Measurements from ENCODE around the gene UTP20. TPM values are rescaled to one million over a fixed set of nuclear protein-coding genes. Genes with fewer than 3 reads are reported as not detected.
"Not testable (repeated sequence)": the region's sequence is repeated elsewhere in the genome, so short reads cannot be mapped to it uniquely, and the experiment has no call there.

The UTP20 gene
- polyA plus RNA-seq, 1 of the 3 experiments (the other 2 are of a cell fraction), result 5.7 TPM

DNA sequence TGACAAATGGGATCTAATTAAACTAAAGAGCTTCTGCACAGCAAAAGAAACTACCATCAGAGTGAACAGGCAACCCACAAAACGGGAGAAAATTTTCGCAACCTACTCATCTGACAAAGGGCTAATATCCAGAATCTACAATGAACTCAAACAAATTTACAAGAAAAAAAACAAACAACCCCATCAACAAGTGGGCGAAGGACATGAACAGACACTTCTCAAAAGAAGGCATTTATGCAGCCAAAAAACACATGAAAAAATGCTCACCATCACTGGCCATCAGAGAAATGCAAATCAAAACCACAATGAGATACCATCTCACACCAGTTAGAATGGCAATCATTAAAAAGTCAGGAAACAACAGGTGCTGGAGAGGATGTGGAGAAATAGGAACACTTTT, 111.3 kb downstream of the UTP20 start:
- WGBS (ENCODE audit: low lambda C conversion rate), result 60% methylated on average over 3 of the region's 3 CpGs
- DNase-seq; POLR2A ChIA-PET; H3K27me3 ChIP-seq (ENCODE audit: insufficient read depth); H3K27ac ChIP-seq (ENCODE audit: low read depth in 2 of 2, low read length in 1 of 2); H3F3A ChIP-seq (replicated peaks; ENCODE audit: insufficient read depth); H3K4me3 ChIP-seq (ENCODE audit: low read depth in 2 of 2, low read length in 1 of 2); H3K9ac ChIP-seq; H3K9me2 ChIP-seq; CTCF ChIA-PET; H2AFZ ChIP-seq (ENCODE audit: low read depth); H4K20me1 ChIP-seq (ENCODE audit: insufficient read depth); H3K4me1 ChIP-seq (ENCODE audit: control insufficient read depth in 1 of 2, insufficient read depth in 2 of 2, low read depth in 1 of 2, low read length in 1 of 2); H3K4me2 ChIP-seq; H3K9me3 ChIP-seq: not testable (repeated sequence)
- Histone ChIP-seq H3K36me3 (replicated peaks in 1 of 2; ENCODE audit: control insufficient read depth in 1 of 2, insufficient read depth in 2 of 2, low read length in 1 of 2) (peaks cover 46 to 53% of the 10 kb centered on the region in 2 experiments), H3K79me2 (ENCODE audit: insufficient read depth) (peaks cover 37% of the 10 kb centered on the region; the same call in 1 of the 2 replicates)

DNA sequence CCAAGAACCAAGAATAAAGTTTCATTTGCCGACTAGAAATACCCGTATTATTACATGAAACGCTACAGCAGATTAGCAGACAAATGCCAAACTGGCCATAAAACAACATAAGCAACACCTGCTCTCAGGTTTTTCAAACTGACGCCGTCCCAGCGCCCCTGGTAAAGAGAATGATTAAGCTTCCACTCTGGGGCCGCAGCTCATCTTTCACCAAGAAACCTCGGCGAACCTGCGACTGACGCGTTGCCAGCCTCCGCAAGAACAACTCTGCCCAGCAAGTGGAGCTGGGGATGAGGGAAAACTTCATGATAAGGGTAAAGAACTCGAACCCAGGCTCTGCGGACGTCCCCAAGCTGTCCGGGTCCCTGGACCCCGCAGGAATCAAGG, 127.1 kb downstream of the UTP20 start:
- peak overlapping the region; percentile 82 for H3K9ac ChIP-seq
- H3K27ac ChIP-seq (ENCODE audit: low read depth in 2 of 2, low read length in 1 of 2), result peak overlapping the region; percentile 90 to 97
- H3K4me3 ChIP-seq (ENCODE audit: low read depth in 2 of 2, low read length in 1 of 2), result peak overlapping the region; percentile 84 to 96
- WGBS (ENCODE audit: low lambda C conversion rate), result 1% methylated on average over 10 of the region's 18 CpGs
- POLR2A ChIA-PET, result no interaction called here
- peak overlapping the region; percentile 78 for H3K4me2 ChIP-seq
- H3K4me1 ChIP-seq (ENCODE audit: control insufficient read depth in 1 of 2, insufficient read depth in 2 of 2, low read depth in 1 of 2, low read length in 1 of 2), result peaks cover 6 to 9% of the 10 kb centered on the region in 2 experiments; a peak in 3 of 4 replicates
- H3F3A ChIP-seq (replicated peaks; ENCODE audit: insufficient read depth), result peaks cover 10% of the 10 kb centered on the region
- H3K27me3 ChIP-seq (ENCODE audit: insufficient read depth), result no peaks in the 10 kb centered on the region
- no peaks in the 10 kb centered on the region for H3K9me2 ChIP-seq
- TF ChIP-seq MXI1 (IDR thresholded peaks at IDR 0.05; ENCODE audit: low read depth, low read length) (no peak), SMC3 (IDR thresholded peaks at IDR 0.05; ENCODE audit: low read depth, low read length) (no peak), TAF1 (IDR thresholded peaks at IDR 0.05; ENCODE audit: borderline replicate concordance, low read depth, low read length) (no peak), RCOR1 (IDR thresholded peaks at IDR 0.05; ENCODE audit: low read length) (no peak), RXRA (IDR thresholded peaks at IDR 0.05; ENCODE audit: borderline replicate concordance, low read depth) (no peak), GABPA (IDR thresholded peaks at IDR 0.05; ENCODE audit: low read depth) (no peak), CHD2 (IDR thresholded peaks at IDR 0.05; ENCODE audit: low read length, partially characterized antibody) (no peak), POLR2AphosphoS5 (IDR thresholded peaks at IDR 0.05; ENCODE audit: low read depth, low read length) (no peak), NFIC (IDR thresholded peaks at IDR 0.05; ENCODE audit: borderline replicate concordance) (no peak), RAD21 (IDR thresholded peaks at IDR 0.05; ENCODE audit: low read length) (no peak)
- TF ChIP-seq, protein P1, sequence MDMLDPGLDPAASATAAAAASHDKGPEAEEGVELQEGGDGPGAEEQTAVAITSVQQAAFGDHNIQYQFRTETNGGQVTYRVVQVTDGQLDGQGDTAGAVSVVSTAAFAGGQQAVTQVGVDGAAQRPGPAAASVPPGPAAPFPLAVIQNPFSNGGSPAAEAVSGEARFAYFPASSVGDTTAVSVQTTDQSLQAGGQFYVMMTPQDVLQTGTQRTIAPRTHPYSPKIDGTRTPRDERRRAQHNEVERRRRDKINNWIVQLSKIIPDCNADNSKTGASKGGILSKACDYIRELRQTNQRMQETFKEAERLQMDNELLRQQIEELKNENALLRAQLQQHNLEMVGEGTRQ (IDR thresholded peaks at IDR 0.05; ENCODE audit: borderline replicate concordance, low read depth, low read length), result no peak
- H3K79me2 ChIP-seq (ENCODE audit: insufficient read depth), result peaks cover 61% of the 10 kb centered on the region
- DNase-seq, result no peak
- H2AFZ ChIP-seq (ENCODE audit: low read depth), result peak overlapping the region; percentile 86
- H4K20me1 ChIP-seq (ENCODE audit: insufficient read depth), result peaks cover 21% of the 10 kb centered on the region
- peaks cover 3 to 4% of the 10 kb centered on the region in 2 experiments for H3K36me3 ChIP-seq (replicated peaks in 1 of 2; ENCODE audit: control insufficient read depth in 1 of 2, insufficient read depth in 2 of 2, low read length in 1 of 2)
- CTCF ChIA-PET, result interaction anchor here (0.7 to 1.4 kb wide), 3 partner anchors 353 to 729 kb away, joined by 3 to 7 read pairs (median 4); no protein-coding TSS in a partner anchor
- H3K9me3 ChIP-seq, result no peaks in the 10 kb centered on the region

Data from SK-N-SH (cell line).